ENCODE results near the gene UGT1A8.
"Not testable (repeated sequence)": the region's sequence is repeated elsewhere in the genome, so short reads cannot be mapped to it uniquely, and the experiment has no call there.

The UGT1A8 gene

DNA sequence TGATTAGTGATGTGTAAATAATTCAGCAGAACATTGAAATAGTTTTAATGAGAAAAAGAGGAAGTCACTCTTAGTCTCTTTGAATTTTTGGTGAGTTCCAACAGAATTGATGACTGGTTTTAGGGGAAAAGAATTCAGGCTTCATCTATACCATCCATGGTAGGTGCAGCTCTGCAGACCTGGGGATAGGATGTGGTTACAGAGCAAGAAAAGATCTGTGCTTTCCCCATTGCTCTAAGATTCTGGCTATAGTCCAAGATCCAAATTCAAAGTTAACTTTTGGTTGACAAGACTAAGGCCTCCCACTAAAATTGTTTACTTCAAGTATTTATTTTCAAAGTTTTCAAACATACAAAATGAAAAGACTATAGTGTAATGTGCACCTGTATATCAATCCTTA, 22.4 kb downstream of the UGT1A8 start:
- no peak for DNase-seq (ENCODE audit: low spot score)

- peak; percentile 3 for DNase-seq (ENCODE audit: low spot score)
Measured at GRCh38 chr2:233643128-233643527, 25.7 kb downstream of the UGT1A8 start.

GRCh38 chr2:233646033-233646432, 28.6 kb downstream of the UGT1A8 start:
- DNase-seq (ENCODE audit: low spot score) = not testable (repeated sequence)

- no peak for DNase-seq (ENCODE audit: low spot score)
Measured at GRCh38 chr2:233650981-233651380, 33.5 kb downstream of the UGT1A8 start.

- no peak for DNase-seq (ENCODE audit: low spot score)
Measured at GRCh38 chr2:233651430-233651829, 34.0 kb downstream of the UGT1A8 start.

DNA sequence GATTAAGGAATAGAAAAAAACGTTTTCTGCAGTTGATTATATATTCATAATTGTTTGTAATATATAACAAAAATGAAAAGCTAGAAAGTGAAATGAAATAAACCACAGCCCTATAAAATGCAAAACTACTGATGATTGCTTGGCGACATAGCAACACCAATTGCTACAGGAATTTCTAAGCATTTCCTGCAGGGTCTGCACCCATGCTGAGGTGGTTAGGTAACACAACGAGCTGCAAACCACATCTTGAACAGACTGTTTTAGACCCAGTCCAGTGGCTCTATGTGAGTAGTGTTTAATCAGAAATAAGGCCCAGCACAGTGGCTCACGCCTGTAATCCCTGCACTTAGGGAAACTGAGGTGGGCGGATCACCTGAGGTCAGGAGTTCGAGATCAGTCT, 37.1 kb downstream of the UGT1A8 start:
- DNase-seq (ENCODE audit: low spot score) = no peak

GRCh38 chr2:233655043-233655442, 37.6 kb downstream of the UGT1A8 start:
- no peak for DNase-seq (ENCODE audit: low spot score)

DNA sequence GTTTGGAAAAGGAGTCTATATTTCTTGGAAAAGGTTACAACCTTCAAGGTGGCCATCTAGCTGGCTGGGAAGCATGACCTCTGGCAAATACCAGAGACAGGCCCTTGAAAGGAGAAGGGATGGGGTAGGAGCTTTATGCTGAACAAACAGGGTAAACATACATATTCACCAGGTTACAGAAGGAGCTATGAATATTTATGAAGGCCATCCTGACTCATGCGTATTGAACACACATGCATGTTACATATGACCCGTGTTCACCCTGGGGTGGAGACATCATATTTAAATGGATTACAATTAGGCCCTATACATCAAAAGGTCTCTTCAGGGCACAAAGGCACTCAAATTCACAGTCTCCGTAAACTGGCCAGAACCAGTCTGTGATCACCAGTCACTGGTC, 38.5 kb downstream of the UGT1A8 start:
- DNase-seq (ENCODE audit: low spot score) = not testable (repeated sequence)

- DNase-seq (ENCODE audit: low spot score) = no peak
Measured at GRCh38 chr2:233656443-233656842, 39.0 kb downstream of the UGT1A8 start.

DNA sequence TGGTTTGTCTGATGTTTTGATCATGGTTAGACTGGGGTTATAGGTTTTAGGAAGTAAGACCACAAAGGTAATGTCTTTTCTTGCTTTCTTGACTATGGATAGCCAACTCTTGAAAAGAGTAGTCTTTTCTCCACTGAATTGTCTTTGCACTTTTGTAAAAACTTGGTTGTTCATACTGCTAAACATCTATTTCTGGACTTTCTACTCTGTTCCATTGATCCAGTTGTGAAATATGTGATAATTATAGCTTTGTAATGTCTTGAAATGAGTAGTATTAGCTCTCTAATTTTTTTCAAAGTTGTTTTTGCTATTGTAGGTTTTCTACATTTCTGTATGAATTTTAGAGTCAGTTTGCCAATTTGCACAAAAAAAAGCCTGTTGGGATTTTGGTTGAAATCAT, 41.2 kb downstream of the UGT1A8 start:
- no peak for DNase-seq (ENCODE audit: low spot score)

DNA sequence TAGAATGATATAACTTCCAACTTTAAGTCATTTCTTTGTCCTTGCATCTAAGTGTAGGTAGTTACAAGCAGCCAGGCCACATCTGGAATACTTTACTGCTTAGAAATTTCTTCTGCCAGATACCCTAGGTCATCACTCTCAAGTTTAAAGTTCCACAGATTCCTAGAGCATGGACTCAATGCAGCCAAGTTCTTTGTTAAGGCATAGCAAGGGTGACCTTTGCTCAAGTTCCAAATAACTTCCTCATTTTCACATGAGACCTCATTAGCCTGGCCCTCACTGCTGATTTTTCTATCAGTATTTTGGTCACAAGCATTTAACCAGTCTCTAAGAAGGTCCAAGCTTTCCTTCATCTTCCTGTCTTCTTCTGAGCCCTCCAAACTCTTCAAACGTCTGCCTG, 46.5 kb downstream of the UGT1A8 start:
- no peak for DNase-seq (ENCODE audit: low spot score)

- no peak for DNase-seq (ENCODE audit: low spot score)
Measured at GRCh38 chr2:233668605-233669260, 51.3 kb downstream of the UGT1A8 start.

GRCh38 chr2:233671290-233672161, 54.1 kb downstream of the UGT1A8 start, which contains the start of gene UGT1A9:
Gene UGT1A9 (plus strand): TSS chr2:233671898. CDS start chr2:233671935, 37 bp downstream.
- DNase-seq (ENCODE audit: low spot score) = no peak

DNA sequence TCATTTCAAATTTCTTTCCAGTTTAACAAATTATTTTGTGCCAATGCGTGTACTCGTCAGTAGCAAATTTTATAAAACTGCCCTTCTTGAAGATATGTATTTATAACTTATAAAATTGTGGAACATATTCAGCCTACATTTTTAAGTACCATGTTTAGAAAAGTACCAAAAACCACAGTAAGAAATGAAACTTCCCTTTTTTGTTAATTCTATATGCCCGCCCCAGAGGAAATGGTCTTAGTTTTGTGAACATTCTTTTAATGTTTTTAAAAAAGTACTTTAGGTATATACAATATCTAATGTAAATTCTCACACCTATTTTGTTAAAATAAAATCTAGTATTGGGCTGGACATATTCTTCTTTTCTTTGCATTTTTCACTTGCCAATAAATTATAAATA, 55.5 kb downstream of the UGT1A8 start:
- no peak for DNase-seq (ENCODE audit: low spot score)

GRCh38 chr2:233673896-233674295, 56.5 kb downstream of the UGT1A8 start:
- DNase-seq (ENCODE audit: low spot score) = no peak

- no peak for DNase-seq (ENCODE audit: low spot score)
Measured at GRCh38 chr2:233674314-233674713, 56.9 kb downstream of the UGT1A8 start.

- peak; percentile 36 for DNase-seq (ENCODE audit: low spot score)
Measured at GRCh38 chr2:233674995-233675394, 57.6 kb downstream of the UGT1A8 start.

GRCh38 chr2:233676046-233676445, 58.6 kb downstream of the UGT1A8 start:
- no peak for DNase-seq (ENCODE audit: low spot score)

- DNase-seq (ENCODE audit: low spot score) = no peak
Measured at GRCh38 chr2:233679196-233679595, 61.8 kb downstream of the UGT1A8 start.

DNA sequence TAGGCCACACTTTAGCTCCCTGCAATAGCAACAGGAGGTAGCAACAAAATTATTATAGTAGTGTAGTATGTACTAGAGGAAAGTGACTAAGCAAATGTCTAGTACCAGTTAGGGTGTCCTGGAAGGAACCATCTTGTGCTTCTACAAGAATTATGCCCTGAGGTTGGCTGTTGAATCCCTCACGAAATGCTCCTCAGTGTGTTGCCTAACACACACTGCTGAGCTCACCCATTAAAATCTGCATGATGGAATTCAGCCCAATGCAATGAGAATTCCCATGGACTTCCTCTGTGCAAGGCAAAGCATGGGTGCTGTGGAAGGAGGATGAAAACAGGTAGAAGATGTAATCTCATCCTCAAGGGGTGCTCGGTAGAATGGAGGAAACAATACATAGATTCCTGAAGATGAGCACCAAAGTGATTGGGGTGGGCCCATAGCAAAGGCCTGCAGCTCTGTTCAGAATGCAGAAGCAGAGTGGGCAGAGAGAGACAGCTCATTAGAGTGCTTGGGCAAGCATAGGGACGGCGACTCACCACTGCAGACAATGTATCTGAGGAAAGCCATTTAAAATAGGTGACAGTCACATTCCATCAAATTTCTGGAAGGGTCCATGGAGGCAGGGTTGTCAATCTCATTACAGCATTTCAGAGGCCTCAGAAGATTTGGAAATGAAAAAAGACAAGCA, 63.1 kb downstream of the UGT1A8 start:
- DNase-seq (ENCODE audit: low spot score) = no peak

DNA sequence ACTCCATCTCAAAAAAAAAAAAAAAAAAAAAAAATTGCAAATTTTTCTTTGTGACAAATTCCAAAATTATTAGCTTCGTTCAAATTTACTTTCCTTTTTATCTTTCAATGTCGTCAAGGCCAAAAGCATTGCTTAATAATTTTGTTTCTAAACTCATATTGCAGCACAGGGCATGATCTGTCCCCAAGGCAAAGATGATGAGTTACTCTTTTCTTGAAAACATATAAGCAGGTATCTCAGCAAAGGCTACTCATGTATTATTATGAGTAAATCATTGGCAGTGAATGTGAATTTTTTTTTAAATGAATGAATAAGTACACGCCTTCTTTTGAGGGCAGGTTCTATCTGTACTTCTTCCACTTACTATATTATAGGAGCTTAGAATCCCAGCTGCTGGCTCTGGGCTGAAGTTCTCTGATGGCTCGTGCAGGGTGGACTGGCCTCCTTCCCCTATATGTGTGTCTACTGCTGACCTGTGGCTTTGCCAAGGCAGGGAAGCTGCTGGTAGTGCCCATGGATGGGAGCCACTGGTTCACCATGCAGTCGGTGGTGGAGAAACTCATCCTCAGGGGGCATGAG, 64.2 kb downstream of the UGT1A8 start, which contains the start of gene UGT1A7:
Gene UGT1A7 (plus strand): TSS at position 381 of the 579 bp plus-strand sequence. CDS start 37 bp downstream, at position 418.
- DNase-seq (ENCODE audit: low spot score) = no peak

- no peak for DNase-seq (ENCODE audit: low spot score)
Measured at GRCh38 chr2:233684640-233685039, 67.2 kb downstream of the UGT1A8 start.

All from SK-N-DZ (cell line).